Measurements from ENCODE around the gene SUPT20HL2. TPM values are rescaled to one million over a fixed set of nuclear protein-coding genes. Genes with fewer than 3 reads are reported as not detected.

SUPT20HL2 gene
- total RNA-seq, 1 donor from 2014 or later, result not detected

GRCh38 chrX:24347881-24348280 lies 34.0 kb upstream of the SUPT20HL2 start:
- H3K27me3 ChIP-seq (ENCODE audit: low read depth), result no peaks in the 10 kb centered on the region
- no peak for TF ChIP-seq CTCF (IDR thresholded peaks at IDR 0.05; ENCODE audit: borderline replicate concordance)
- DNase-seq, result no peak
- intact Hi-C loops (cut with micrococcal nuclease), result no loop called here
- H3K36me3 ChIP-seq, result no peaks in the 10 kb centered on the region
- no peak overlapping the region for H3K4me3 ChIP-seq
- H3K9me3 ChIP-seq (replicated peaks), result no peaks in the 10 kb centered on the region
- no peak overlapping the region for H3K27ac ChIP-seq (replicated peaks)
- no peaks in the 10 kb centered on the region for H3K4me1 ChIP-seq

- intact Hi-C loops (cut with micrococcal nuclease), result no loop called here
- TF ChIP-seq CTCF (IDR thresholded peaks at IDR 0.05; ENCODE audit: borderline replicate concordance), result no peak
- Histone ChIP-seq H3K36me3 (no peaks in the 10 kb centered on the region), H3K9me3 (replicated peaks) (no peaks in the 10 kb centered on the region), H3K27ac (replicated peaks) (no peak overlapping the region), H3K27me3 (ENCODE audit: low read depth) (no peaks in the 10 kb centered on the region), H3K4me1 (no peaks in the 10 kb centered on the region), H3K4me3 (no peak overlapping the region)
- DNase-seq, result no peak
Measured at GRCh38 chrX:24343719-24344118, 29.9 kb upstream of the SUPT20HL2 start.

DNA sequence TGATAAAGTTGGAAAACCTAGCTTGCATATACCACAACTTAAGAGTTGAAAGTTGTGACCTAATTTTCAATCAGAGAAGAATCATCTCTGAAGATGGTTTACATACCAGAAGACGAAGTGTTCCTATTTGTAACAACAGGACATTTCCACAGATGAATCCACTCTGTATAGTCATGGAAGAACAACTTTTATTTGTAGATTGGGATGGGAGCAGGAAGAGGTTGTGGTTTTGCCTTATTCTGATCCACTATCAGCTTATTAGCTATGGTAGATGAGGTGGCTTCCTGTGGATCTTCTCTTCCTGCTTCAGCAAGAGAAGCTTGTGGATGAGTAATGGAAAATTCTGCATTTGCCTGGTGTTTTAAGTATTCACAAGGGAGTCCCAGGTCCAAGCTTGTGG lies 27.9 kb upstream of the SUPT20HL2 start:
- Histone ChIP-seq H3K36me3 (no peaks in the 10 kb centered on the region), H3K27ac (replicated peaks) (no peak overlapping the region), H3K9me3 (replicated peaks) (no peaks in the 10 kb centered on the region), H3K27me3 (ENCODE audit: low read depth) (no peaks in the 10 kb centered on the region), H3K4me1 (no peaks in the 10 kb centered on the region), H3K4me3 (no peak overlapping the region)
- no peak for DNase-seq
- TF ChIP-seq CTCF (IDR thresholded peaks at IDR 0.05; ENCODE audit: borderline replicate concordance), result no peak
- intact Hi-C loops (cut with micrococcal nuclease), result no loop called here

DNA sequence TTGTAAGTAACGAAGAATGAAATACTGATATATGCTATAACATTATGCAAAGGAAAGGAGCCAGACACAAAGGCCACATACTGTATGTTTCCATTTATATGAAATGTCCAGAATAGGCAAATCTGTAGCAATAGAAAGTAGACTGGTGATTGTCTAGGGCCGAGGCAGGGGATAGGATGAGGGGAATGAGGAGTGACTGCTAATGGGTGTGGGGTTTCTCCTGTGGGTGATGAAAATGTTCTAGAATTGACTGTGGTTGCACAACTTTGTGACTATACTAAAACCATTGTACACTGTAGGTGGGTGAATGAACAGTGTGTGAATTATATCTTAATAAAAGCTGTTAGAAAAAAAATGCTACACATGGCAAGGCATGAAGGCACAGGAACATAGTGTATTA lies 26.6 kb upstream of the SUPT20HL2 start:
- H3K27me3 ChIP-seq (ENCODE audit: low read depth), result no peaks in the 10 kb centered on the region

GRCh38 chrX:24339911-24340310 lies 26.0 kb upstream of the SUPT20HL2 start:
- Histone ChIP-seq H3K4me1 (no peaks in the 10 kb centered on the region), H3K27me3 (ENCODE audit: low read depth) (no peaks in the 10 kb centered on the region), H3K27ac (replicated peaks) (no peak overlapping the region), H3K9me3 (replicated peaks) (no peaks in the 10 kb centered on the region), H3K4me3 (no peak overlapping the region), H3K36me3 (no peaks in the 10 kb centered on the region)
- no peak for TF ChIP-seq CTCF (IDR thresholded peaks at IDR 0.05; ENCODE audit: borderline replicate concordance)
- intact Hi-C loops (cut with micrococcal nuclease), result no loop called here
- DNase-seq, result no peak

More for the DNA sequence above, 26.6 kb upstream of the SUPT20HL2 start:
- Histone ChIP-seq H3K36me3 (no peaks in the 10 kb centered on the region), H3K27ac (replicated peaks) (no peak overlapping the region), H3K9me3 (replicated peaks) (no peaks in the 10 kb centered on the region), H3K4me3 (no peak overlapping the region), H3K4me1 (no peaks in the 10 kb centered on the region)
- TF ChIP-seq CTCF (IDR thresholded peaks at IDR 0.05; ENCODE audit: borderline replicate concordance), result no peak
- intact Hi-C loops (cut with micrococcal nuclease), result no loop called here
- DNase-seq, result no peak

DNA sequence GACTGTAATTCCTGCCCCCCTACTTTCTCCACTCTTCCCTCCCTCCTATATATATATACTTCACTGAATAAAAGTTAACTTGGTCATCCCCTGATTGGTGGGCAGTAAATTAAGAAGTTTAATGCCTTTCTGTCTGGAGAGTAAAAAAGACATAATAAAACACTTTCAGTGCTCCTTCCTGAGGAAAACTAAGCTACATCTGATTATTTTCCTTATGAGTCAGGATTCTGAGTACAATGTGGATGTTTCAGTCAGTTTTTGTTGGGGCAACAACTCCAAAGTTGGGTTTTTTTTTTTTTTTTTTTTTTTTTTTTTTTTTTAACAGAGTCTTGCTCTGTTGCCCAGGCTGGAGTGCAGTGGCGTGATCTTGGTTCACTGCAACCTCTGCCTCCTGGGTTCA lies 22.0 kb upstream of the SUPT20HL2 start:
- TF ChIP-seq CTCF (IDR thresholded peaks at IDR 0.05; ENCODE audit: borderline replicate concordance), result no peak
- H3K27ac ChIP-seq (replicated peaks), result no peak overlapping the region
- no peaks in the 10 kb centered on the region for H3K9me3 ChIP-seq (replicated peaks)
- H3K36me3 ChIP-seq, result no peaks in the 10 kb centered on the region
- no peaks in the 10 kb centered on the region for H3K27me3 ChIP-seq (ENCODE audit: low read depth)
- no peaks in the 10 kb centered on the region for H3K4me1 ChIP-seq
- no peak for DNase-seq
- intact Hi-C loops (cut with micrococcal nuclease), result no loop called here
- H3K4me3 ChIP-seq, result no peak overlapping the region
